NB4 (cell line): Measurements from ENCODE around the gene SV2C.

Experiments
- CTCF ChIP-seq: IDR thresholded peaks from one replicate; pipeline ENCODE4 v1.5.1; 2012; ENCODE audit warnings: low read depth, low read length
- POLR2A ChIP-seq: IDR thresholded peaks from 2 replicates; pipeline ENCODE4 v1.6.1; 2011; ENCODE audit warnings: mild to moderate bottlenecking; ENCODE audit not compliant: insufficient read length; ENCODE audit errors: extremely low read depth
- TF ChIP-seq, protein P1 (sequence below): IDR thresholded peaks from 2 replicates; pipeline ENCODE4 v1.6.1; 2011; ENCODE audit warnings: low read depth, low read length

GRCh38 chr5:76197726-76198125 is 114.5 kb downstream of the SV2C start:
- TF ChIP-seq POLR2A = no peak
- no peak for TF ChIP-seq CTCF
- TF ChIP-seq, protein P1, sequence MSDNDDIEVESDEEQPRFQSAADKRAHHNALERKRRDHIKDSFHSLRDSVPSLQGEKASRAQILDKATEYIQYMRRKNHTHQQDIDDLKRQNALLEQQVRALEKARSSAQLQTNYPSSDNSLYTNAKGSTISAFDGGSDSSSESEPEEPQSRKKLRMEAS = no peak
